SU-DHL-6 (cell line): ENCODE data around the gene KIAA1614.

ENCODE experiments used
- H2AFZ ChIP-seq: fragments of 200-600 bp; sonication (generic); 2 replicates; pipeline ENCODE4 v1.6.1; 2014; ENCODE audit warnings: low read depth, mild to moderate bottlenecking, moderate library complexity, mixed read lengths, antibody characterized with exemption, low read length; ENCODE audit not compliant: severe bottlenecking
- H3F3A ChIP-seq: fragments of 200-600 bp; shearing (Covaris generic); 2 replicates; pipeline ENCODE4 v1.6.0; 2016; ENCODE audit warnings: antibody characterized with exemption, mild to moderate bottlenecking; ENCODE audit not compliant: insufficient read depth
- H3K27ac ChIP-seq: fragments of 200-600 bp; sonication (generic); 2 replicates; pipeline ENCODE4 v1.5.1; 2016; ENCODE audit warnings: low read depth, mild to moderate bottlenecking, low read length, moderate library complexity, mixed read lengths
- H3K27me3 ChIP-seq: fragments of 200-600 bp; sonication (generic), shearing (Covaris generic); 2 replicates; pipeline ENCODE4 v1.6.0; 2014; ENCODE audit warnings: mild to moderate bottlenecking, low read length
- H3K36me3 ChIP-seq: fragments of 200-600 bp; sonication (generic); 2 replicates; pipeline ENCODE4 v1.6.1; 2014; ENCODE audit warnings: mild to moderate bottlenecking, low read length, mixed read lengths
- H3K4me2 ChIP-seq: fragments of 300-600, 200-600 bp; shearing (Covaris generic), sonication (generic); 2 replicates; pipeline ENCODE4 v1.6.0; 2014; ENCODE audit warnings: low read length, low read depth, mild to moderate bottlenecking; ENCODE audit not compliant: poor library complexity, severe bottlenecking
- H3K4me3 ChIP-seq: fragments of 200-600 bp; sonication (generic); 2 replicates; pipeline ENCODE4 v1.5.1; 2014; ENCODE audit warnings: antibody characterized with exemption, low read length, mild to moderate bottlenecking, mixed read lengths; ENCODE audit not compliant: insufficient read depth, poor library complexity, severe bottlenecking
- H3K79me2 ChIP-seq: fragments of 200-600 bp; sonication (generic); 2 replicates; pipeline ENCODE4 v1.6.1; 2014; ENCODE audit warnings: mild to moderate bottlenecking, low read length, moderate library complexity; ENCODE audit not compliant: insufficient read depth
- H3K9ac ChIP-seq: fragments of 200-600 bp; sonication (generic); 2 replicates; pipeline ENCODE4 v1.7.0; 2014; ENCODE audit warnings: mild to moderate bottlenecking, low read length
- H3K9me2 ChIP-seq: fragments of 200-600 bp; sonication (generic); replicated peaks from 2 replicates; pipeline ENCODE4 v1.6.1; 2014; ENCODE audit warnings: low read length; ENCODE audit not compliant: insufficient read depth
- H3K9me3 ChIP-seq: fragments of 200-600 bp; sonication (generic); 2 replicates; pipeline ENCODE4 v1.6.1; 2014; ENCODE audit warnings: low read length, mixed read lengths; ENCODE audit not compliant: insufficient read depth
- H4K20me1 ChIP-seq: fragments of 200-600 bp; sonication (generic); 2 replicates; pipeline ENCODE4 v1.6.1; 2014; ENCODE audit warnings: low read depth, mild to moderate bottlenecking, antibody characterized with exemption, low read length, moderate library complexity, mixed read lengths
- EZH2phosphoT487 ChIP-seq: fragments of 200-600 bp; sonication (generic), shearing (Covaris generic); conservative IDR thresholded peaks from 2 replicates; pipeline ENCODE4 v1.6.1; 2018; ENCODE audit warnings: mild to moderate bottlenecking, antibody characterized with exemption, low read length, moderate library complexity, mixed read lengths
- TF ChIP-seq, protein P1 (sequence below): fragments of 200-600 bp; sonication (generic); IDR thresholded peaks from one replicate; pipeline ENCODE4 v1.5.1; 2017; ENCODE audit warnings: antibody characterized with exemption, mild to moderate bottlenecking, low read length, moderate library complexity; ENCODE audit not compliant: insufficient read depth, poor library complexity, severe bottlenecking

KIAA1614 gene

DNA sequence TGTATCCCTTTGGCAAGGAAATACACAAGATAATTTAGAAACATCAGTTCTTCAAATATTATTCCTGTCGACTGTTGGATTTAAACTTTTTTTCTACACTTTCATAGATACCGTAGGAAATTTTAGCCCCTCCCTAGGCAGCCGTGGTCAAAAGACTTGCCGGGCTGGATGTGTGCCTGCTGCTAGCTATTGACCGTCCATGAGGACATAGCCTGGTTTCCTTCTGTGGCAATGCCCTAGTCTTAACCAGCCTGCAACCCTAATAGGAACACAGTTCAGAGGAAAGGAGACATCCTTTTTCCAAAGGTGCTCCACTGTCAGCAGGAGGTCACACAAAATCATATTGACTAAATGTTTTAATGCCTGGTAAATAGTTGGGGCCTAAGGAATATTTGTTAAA lies 20.4 kb upstream of the KIAA1614 start:
- Histone ChIP-seq H3K36me3 (no peaks in the 10 kb centered on the region), H3K9me3 (no peaks in the 10 kb centered on the region), H2AFZ (no peak overlapping the region), H3K27me3 (no peaks in the 10 kb centered on the region), H3F3A (no peaks in the 10 kb centered on the region), H3K27ac (no peak overlapping the region), H3K9ac (no peak overlapping the region), H3K4me3 (no peak overlapping the region), H4K20me1 (no peaks in the 10 kb centered on the region), H3K79me2 (no peaks in the 10 kb centered on the region), H3K9me2 (no peaks in the 10 kb centered on the region), H3K4me2 (no peak overlapping the region)
- TF ChIP-seq EZH2phosphoT487: no peak
- TF ChIP-seq, protein P1, sequence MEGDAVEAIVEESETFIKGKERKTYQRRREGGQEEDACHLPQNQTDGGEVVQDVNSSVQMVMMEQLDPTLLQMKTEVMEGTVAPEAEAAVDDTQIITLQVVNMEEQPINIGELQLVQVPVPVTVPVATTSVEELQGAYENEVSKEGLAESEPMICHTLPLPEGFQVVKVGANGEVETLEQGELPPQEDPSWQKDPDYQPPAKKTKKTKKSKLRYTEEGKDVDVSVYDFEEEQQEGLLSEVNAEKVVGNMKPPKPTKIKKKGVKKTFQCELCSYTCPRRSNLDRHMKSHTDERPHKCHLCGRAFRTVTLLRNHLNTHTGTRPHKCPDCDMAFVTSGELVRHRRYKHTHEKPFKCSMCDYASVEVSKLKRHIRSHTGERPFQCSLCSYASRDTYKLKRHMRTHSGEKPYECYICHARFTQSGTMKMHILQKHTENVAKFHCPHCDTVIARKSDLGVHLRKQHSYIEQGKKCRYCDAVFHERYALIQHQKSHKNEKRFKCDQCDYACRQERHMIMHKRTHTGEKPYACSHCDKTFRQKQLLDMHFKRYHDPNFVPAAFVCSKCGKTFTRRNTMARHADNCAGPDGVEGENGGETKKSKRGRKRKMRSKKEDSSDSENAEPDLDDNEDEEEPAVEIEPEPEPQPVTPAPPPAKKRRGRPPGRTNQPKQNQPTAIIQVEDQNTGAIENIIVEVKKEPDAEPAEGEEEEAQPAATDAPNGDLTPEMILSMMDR: no peak

GRCh38 chr1:180892675-180893074 lies 20.0 kb upstream of the KIAA1614 start:
- no peaks in the 10 kb centered on the region for H3K36me3 ChIP-seq
- no peak overlapping the region for H2AFZ ChIP-seq
- H3K27me3 ChIP-seq: no peaks in the 10 kb centered on the region
- no peaks in the 10 kb centered on the region for H3K9me2 ChIP-seq
- TF ChIP-seq EZH2phosphoT487: no peak
- TF ChIP-seq, protein P1: no peak
- H4K20me1 ChIP-seq: no peaks in the 10 kb centered on the region
- H3K27ac ChIP-seq: no peak overlapping the region
- H3F3A ChIP-seq: no peaks in the 10 kb centered on the region
- H3K4me3 ChIP-seq: no peak overlapping the region
- no peaks in the 10 kb centered on the region for H3K79me2 ChIP-seq
- H3K9me3 ChIP-seq: no peaks in the 10 kb centered on the region
- no peak overlapping the region for H3K4me2 ChIP-seq
- H3K9ac ChIP-seq: no peak overlapping the region

DNA sequence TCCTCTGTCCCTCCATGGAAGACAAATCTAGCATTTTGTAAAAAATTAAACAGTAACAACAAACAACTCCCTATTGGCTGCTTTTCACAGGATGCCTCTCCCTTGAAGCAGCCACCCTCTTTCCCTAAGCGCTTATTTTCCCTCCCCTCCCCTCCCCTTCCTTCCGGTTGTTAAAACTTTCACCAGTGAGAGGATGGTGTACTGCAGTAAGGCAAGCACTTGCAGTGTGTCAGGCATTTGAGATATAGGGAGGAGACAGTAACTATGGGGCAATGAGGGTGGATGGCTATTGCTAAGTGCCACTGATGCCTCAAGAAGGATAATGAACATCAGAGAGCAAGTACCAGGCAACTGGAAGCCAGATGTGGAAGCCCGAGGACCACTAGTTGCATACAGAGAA lies 19.1 kb upstream of the KIAA1614 start:
- Histone ChIP-seq H3K36me3 (no peaks in the 10 kb centered on the region), H3K9ac (no peak overlapping the region), H3K79me2 (no peaks in the 10 kb centered on the region), H3K4me3 (no peak overlapping the region), H3K27me3 (no peaks in the 10 kb centered on the region), H2AFZ (no peak overlapping the region), H3K9me3 (no peaks in the 10 kb centered on the region), H3K9me2 (no peaks in the 10 kb centered on the region), H3K4me2 (no peak overlapping the region), H4K20me1 (no peaks in the 10 kb centered on the region), H3K27ac (no peak overlapping the region), H3F3A (no peaks in the 10 kb centered on the region)
- TF ChIP-seq, protein P1: no peak
- TF ChIP-seq EZH2phosphoT487: no peak

DNA sequence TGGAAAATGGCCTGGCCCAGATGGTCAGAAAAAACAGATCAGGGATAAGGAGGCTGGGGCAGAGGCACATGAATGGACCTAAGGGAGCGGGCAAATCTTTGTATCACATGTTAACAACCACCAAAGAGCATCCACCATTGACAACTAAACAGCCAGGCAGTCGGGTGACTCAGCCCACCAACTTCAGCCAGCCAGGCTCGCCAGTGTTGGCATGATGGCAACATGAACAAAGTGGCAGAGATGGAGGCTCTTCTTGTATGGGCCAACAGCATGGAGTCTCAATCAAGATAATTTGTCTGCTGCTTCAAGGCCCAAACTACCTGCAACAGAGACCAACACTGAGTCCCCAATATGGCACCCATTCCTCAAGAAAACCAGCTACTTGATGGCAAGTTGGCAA lies 16.5 kb upstream of the KIAA1614 start:
- no peak overlapping the region for H2AFZ ChIP-seq
- no peaks in the 10 kb centered on the region for H3K79me2 ChIP-seq
- no peak for TF ChIP-seq EZH2phosphoT487
- TF ChIP-seq, protein P1: no peak
- H3K9me3 ChIP-seq: no peaks in the 10 kb centered on the region
- no peak overlapping the region for H3K27ac ChIP-seq
- H3K4me2 ChIP-seq: no peak overlapping the region
- H3K4me3 ChIP-seq: no peak overlapping the region
- no peaks in the 10 kb centered on the region for H3K9me2 ChIP-seq
- no peaks in the 10 kb centered on the region for H4K20me1 ChIP-seq
- H3F3A ChIP-seq: no peaks in the 10 kb centered on the region
- H3K9ac ChIP-seq: no peak overlapping the region
- H3K27me3 ChIP-seq: no peaks in the 10 kb centered on the region
- H3K36me3 ChIP-seq: no peaks in the 10 kb centered on the region
